Vagina (tissue), 2 donors: ENCODE measurements around the gene UBE2D1. TPM values are rescaled to one million over a fixed set of nuclear protein-coding genes. Genes with fewer than 3 reads are reported as not detected.
A peak's percentile ranks its signal among the peaks of the same experiment; 100 is the strongest.

Experiments
- DNase-seq, 2 donors: peaks; one replicate each; pipeline ENCODE4 v3.0.0-alpha.2; 2017; ENCODE audit errors: extremely low spot score in 2 of 2
- H3K27ac ChIP-seq: fragments of 200-600 bp; sonication (generic); one replicate; pipeline ENCODE4 v1.5.1; 2019
- H3K27me3 ChIP-seq: fragments of 200-600 bp; sonication (generic); one replicate; pipeline ENCODE4 v1.5.1; 2019
- H3K36me3 ChIP-seq, 2 donors: fragments of 200-600 bp; sonication (generic); one replicate each; pipeline ENCODE4 v1.5.1; 2017 to 2019
- H3K4me1 ChIP-seq: fragments of 200-600 bp; sonication (generic); one replicate; pipeline ENCODE4 v1.5.1; 2019
- H3K4me3 ChIP-seq, 2 donors: fragments of 200-600 bp; sonication (generic); 1 replicate in 1 of 2; 2 replicates in 1 of 2; pipeline ENCODE4 v1.5.1; 2016 to 2019
- H3K9me3 ChIP-seq: fragments of 200-600 bp; sonication (generic); one replicate; pipeline ENCODE4 v1.5.1; 2019
- POLR2A ChIP-seq, 2 donors: fragments of 450-650 bp; IDR thresholded peaks; one replicate each; pipeline ENCODE4 v1.6.1; 2017; ENCODE audit warnings: antibody characterized with exemption in 2 of 2, mild to moderate bottlenecking in 2 of 2, moderate library complexity in 2 of 2
- POLR2AphosphoS5 ChIP-seq, 2 donors: sonication (generic); formaldehyde crosslinking; IDR thresholded peaks; one replicate each; pipeline ENCODE4 v1.9.0; 2017; ENCODE audit warnings: antibody characterized with exemption in 2 of 2, mild to moderate bottlenecking in 2 of 2, low read depth in 1 of 2; ENCODE audit not compliant: insufficient read depth in 1 of 2
- intact Hi-C: fragments of 100-400 bp; cut with DNase I; formaldehyde crosslinking; loops from one replicate; pipeline ENCODE4 v1.15.1; 2023
- total RNA-seq: library from RNA; depleted of rRNA; stranded (reverse); fragments of >200 nt; gene quantifications from one replicate; pipeline ENCODE4 v1.2.3, GENCODE V29; 2016
- TF ChIP-seq, protein P1 (sequence below), 3 experiments: fragments of 450-650 bp in 2 of 3; fragments of 200-600 bp in 1 of 3; sonication (generic) in 1 of 3; IDR thresholded peaks; one replicate each; pipeline ENCODE4 v1.5.1; 2017 to 2019; ENCODE audit warnings: antibody characterized with exemption in 3 of 3, mild to moderate bottlenecking in 2 of 3, moderate library complexity in 2 of 3

The UBE2D1 gene
- total RNA-seq, 1 donor from 2014 or later = 10.1 TPM

DNA sequence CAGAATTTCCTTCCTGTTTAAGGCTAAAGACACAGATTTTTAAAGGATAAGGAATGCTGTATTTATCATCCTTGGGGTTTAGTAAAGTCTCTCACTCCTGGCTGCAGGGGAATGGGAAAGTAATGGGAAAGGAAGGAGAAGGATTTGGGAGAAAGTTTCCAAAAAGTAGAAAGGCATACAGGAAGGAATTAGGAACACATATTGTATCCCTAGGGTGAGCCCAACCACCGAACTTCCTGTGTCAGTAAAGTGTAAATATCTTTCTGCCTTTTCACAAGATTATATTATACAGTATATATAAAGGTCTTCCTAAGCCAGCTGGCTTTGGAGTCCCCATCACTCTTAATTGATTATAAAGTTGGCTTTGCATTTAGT lies 12.0 kb upstream of the UBE2D1 start:
- DNase-seq = no peak
- Histone ChIP-seq H3K9me3 (no peaks in the 10 kb centered on the region), H3K4me3 (no peak overlapping the region), H3K36me3 (no peaks in the 10 kb centered on the region), H3K27ac (no peak overlapping the region), H3K27me3 (no peaks in the 10 kb centered on the region), H3K4me1 (no peaks in the 10 kb centered on the region)
- intact Hi-C loops = no loop called here
- TF ChIP-seq, protein P1, sequence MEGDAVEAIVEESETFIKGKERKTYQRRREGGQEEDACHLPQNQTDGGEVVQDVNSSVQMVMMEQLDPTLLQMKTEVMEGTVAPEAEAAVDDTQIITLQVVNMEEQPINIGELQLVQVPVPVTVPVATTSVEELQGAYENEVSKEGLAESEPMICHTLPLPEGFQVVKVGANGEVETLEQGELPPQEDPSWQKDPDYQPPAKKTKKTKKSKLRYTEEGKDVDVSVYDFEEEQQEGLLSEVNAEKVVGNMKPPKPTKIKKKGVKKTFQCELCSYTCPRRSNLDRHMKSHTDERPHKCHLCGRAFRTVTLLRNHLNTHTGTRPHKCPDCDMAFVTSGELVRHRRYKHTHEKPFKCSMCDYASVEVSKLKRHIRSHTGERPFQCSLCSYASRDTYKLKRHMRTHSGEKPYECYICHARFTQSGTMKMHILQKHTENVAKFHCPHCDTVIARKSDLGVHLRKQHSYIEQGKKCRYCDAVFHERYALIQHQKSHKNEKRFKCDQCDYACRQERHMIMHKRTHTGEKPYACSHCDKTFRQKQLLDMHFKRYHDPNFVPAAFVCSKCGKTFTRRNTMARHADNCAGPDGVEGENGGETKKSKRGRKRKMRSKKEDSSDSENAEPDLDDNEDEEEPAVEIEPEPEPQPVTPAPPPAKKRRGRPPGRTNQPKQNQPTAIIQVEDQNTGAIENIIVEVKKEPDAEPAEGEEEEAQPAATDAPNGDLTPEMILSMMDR (IDR thresholded peaks at IDR 0.05) = no peak
- TF ChIP-seq POLR2AphosphoS5 (IDR thresholded peaks at IDR 0.05; ENCODE audit: insufficient read depth in 1 of 2, low read depth in 1 of 2) = no peak
- TF ChIP-seq POLR2A (IDR thresholded peaks at IDR 0.05) = no peak

DNA sequence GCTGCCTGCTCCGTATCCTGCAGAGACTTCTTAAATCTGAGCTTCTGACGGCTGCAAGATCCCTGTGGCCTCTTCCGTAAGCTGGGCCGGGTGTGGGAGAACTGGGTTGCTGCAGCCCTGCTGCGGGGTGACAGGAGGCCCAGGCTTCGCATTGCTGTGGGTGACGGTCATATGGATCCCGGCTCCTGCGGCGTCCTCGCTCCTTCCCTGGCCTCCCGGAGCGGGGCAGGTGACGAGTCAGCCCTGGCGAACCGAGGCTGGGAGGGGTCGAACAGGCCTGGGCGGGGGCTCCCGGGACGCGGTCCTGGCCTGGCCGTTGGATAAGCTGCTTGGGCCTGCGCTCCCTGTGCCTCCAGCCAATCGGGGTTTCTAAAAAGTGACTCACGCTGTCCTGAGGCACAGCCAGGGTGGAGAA lies 7.8 kb upstream of the UBE2D1 start:
- Histone ChIP-seq H3K27me3 (no peaks in the 10 kb centered on the region), H3K9me3 (no peaks in the 10 kb centered on the region), H3K4me3 (peak overlapping the region; percentile 7 to 38), H3K27ac (peak overlapping the region; percentile 62), H3K36me3 (no peaks in the 10 kb centered on the region), H3K4me1 (no peaks in the 10 kb centered on the region)
- intact Hi-C loops = no loop called here
- DNase-seq = no peak
- TF ChIP-seq POLR2AphosphoS5 (IDR thresholded peaks at IDR 0.05; ENCODE audit: insufficient read depth in 1 of 2, low read depth in 1 of 2) (peak in 1 of 2 donors; percentile 23), POLR2A (IDR thresholded peaks at IDR 0.05) (no peak)

DNA sequence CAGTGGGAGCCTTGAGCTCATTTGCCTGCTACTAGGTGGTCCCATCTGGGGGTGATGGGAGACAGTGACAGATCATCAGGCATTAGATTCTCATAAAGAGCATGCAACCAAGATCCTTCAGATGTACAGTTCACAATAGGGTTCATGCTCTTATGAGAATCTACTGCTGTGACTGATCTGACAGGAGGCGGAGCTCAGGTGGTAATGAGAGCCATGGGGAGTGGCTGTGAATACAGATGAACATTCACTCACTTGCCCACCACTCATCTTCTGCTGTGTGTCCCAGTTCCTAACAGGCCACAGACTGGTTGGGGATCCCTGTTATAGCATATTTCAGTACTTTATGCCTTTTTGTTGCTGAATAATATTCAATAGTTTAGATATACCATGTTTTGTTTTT lies 6.6 kb upstream of the UBE2D1 start:
- H3K27ac ChIP-seq = no peak overlapping the region

DNA sequence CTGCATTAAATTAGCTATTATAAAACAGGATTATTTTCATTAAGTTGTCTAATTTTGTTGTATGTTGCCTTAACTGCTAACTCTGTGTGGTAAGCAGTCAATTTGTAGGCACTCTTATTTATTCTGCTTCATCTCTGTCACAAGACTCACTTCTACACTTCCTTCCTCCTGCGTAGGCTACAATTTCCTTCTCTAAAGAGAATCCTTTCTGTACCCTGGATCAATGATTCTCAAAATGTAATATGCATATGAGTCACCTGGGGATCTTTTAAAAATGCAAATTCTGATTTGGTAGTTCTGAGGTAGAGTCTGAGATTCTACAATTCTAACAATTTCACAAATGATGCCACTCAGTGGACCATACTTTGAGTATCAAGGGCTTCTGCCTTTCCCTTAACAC lies 4.4 kb upstream of the UBE2D1 start:
- no peak for DNase-seq
- Histone ChIP-seq H3K4me3 (no peak overlapping the region), H3K4me1 (peaks cover under 1% of the 10 kb centered on the region), H3K27ac (no peak overlapping the region), H3K9me3 (no peaks in the 10 kb centered on the region), H3K36me3 (no peaks in the 10 kb centered on the region), H3K27me3 (no peaks in the 10 kb centered on the region)
- intact Hi-C loops = no loop called here
- no peak for TF ChIP-seq POLR2AphosphoS5 (IDR thresholded peaks at IDR 0.05; ENCODE audit: insufficient read depth in 1 of 2, low read depth in 1 of 2)
- TF ChIP-seq, protein P1 (IDR thresholded peaks at IDR 0.05) = no peak
- TF ChIP-seq POLR2A (IDR thresholded peaks at IDR 0.05) = no peak

More for the DNA sequence above, 6.6 kb upstream of the UBE2D1 start:
- no peak for DNase-seq
- H3K4me3 ChIP-seq = no peak overlapping the region
- H3K27me3 ChIP-seq = no peaks in the 10 kb centered on the region
- intact Hi-C loops = no loop called here
- TF ChIP-seq POLR2A (IDR thresholded peaks at IDR 0.05) (no peak), POLR2AphosphoS5 (IDR thresholded peaks at IDR 0.05; ENCODE audit: insufficient read depth in 1 of 2, low read depth in 1 of 2) (no peak)
- TF ChIP-seq, protein P1 (IDR thresholded peaks at IDR 0.05) = no peak
- no peaks in the 10 kb centered on the region for H3K9me3 ChIP-seq
- no peaks in the 10 kb centered on the region for H3K36me3 ChIP-seq
- H3K4me1 ChIP-seq = no peaks in the 10 kb centered on the region

DNA sequence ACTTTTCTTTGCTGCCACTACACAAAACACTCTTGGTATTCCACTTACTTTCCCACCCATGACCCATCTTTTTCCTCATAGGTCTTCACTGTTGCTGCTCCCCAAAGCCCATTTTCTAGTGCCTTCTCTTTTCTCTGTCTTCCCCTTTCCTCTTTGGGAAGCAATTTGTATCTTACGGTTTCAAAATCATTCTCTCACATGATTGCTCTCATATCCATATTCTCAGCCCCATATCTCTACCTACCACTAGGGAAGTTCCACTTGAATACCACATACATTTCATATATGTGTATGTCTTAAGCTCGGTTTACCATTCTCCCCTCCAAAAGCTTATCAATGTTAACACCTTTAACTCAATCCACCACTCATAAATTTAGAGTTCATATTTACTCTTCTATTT lies 3.2 kb upstream of the UBE2D1 start:
- Histone ChIP-seq H3K27me3 (no peaks in the 10 kb centered on the region), H3K9me3 (no peaks in the 10 kb centered on the region), H3K4me1 (peaks cover 12% of the 10 kb centered on the region), H3K27ac (no peak overlapping the region), H3K4me3 (no peak overlapping the region), H3K36me3 (no peaks in the 10 kb centered on the region)
- intact Hi-C loops = no loop called here
- no peak for DNase-seq
- no peak for TF ChIP-seq POLR2AphosphoS5 (IDR thresholded peaks at IDR 0.05; ENCODE audit: insufficient read depth in 1 of 2, low read depth in 1 of 2)
- TF ChIP-seq, protein P1 (IDR thresholded peaks at IDR 0.05) = no peak
- no peak for TF ChIP-seq POLR2A (IDR thresholded peaks at IDR 0.05)
